ENCODE data around the gene SPAG9.

SPAG9 gene

DNA sequence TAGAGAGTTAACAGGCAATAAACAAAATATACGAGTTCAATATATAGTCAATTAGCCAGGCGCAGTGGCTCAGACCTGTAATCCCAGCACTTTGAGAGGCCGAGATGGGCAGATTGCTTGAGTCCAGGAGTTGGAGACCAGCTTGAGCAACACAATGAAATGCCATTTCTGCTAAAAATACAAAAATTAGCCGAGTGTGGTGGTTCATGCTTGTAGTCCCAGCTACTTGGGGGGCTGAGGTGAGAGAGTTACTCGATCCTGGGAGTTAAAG lies 184.7 kb downstream of the SPAG9 start:
- ChIA-PET CTCF (no interaction called here), POLR2A (ENCODE audit: low non-redundant PET) (no interaction called here)
- H3K27ac ChIP-seq = peak overlapping the region; percentile 35; the same call in 1 of the 2 replicates
- DNase-seq (ENCODE audit: low spot score) = no peak
- TF ChIP-seq, protein P1, sequence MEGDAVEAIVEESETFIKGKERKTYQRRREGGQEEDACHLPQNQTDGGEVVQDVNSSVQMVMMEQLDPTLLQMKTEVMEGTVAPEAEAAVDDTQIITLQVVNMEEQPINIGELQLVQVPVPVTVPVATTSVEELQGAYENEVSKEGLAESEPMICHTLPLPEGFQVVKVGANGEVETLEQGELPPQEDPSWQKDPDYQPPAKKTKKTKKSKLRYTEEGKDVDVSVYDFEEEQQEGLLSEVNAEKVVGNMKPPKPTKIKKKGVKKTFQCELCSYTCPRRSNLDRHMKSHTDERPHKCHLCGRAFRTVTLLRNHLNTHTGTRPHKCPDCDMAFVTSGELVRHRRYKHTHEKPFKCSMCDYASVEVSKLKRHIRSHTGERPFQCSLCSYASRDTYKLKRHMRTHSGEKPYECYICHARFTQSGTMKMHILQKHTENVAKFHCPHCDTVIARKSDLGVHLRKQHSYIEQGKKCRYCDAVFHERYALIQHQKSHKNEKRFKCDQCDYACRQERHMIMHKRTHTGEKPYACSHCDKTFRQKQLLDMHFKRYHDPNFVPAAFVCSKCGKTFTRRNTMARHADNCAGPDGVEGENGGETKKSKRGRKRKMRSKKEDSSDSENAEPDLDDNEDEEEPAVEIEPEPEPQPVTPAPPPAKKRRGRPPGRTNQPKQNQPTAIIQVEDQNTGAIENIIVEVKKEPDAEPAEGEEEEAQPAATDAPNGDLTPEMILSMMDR (conservative IDR thresholded peaks at IDR 0.05; ENCODE audit: low read depth) = no peak

DNA sequence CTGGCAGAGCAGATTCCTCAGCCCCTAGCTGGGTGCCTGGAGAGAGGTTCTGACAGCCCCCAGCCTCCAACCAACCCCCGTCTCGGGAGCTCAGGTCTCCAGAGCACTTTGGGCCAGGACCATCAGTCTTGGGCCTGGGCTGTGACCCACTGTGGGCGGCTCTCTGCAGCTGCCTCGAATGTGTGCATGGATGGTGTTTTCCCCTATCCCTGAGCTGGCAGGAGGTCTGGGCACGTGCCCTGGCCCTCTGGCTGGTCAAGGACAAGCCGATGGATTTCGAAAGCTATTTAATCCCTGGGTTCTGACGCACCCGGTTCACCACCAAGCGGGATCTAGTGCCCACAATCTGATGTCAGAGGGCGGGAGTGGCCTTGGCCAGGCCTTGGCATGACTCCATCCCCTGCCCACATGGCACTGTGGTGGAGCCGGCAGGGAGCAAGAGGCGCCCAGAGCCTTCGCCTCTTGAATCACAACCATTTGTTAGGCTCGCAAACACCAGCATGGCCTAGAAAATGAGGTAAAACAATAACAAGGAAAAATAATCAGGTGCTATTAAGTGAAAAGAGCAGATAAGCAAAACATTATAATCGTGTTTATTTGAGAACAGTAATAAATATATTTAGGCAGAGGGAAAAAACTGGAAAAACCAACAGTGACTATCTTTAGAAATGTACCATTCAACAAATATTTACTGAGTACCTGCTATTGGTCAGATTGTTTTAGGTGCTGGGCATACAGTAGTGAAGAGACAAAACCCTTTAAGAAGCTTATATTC lies 185.3 kb downstream of the SPAG9 start:
- POLR2A ChIA-PET (ENCODE audit: low non-redundant PET) = interaction anchor here (0.6 kb wide), 1 partner anchor 182 kb away, joined by 3 read pairs; no protein-coding TSS in a partner anchor
- CTCF ChIA-PET = interaction anchor here (0.6 kb wide), 1 partner anchor 9 kb away, joined by 5 read pairs; no protein-coding TSS in a partner anchor
- peak; percentile 67 for DNase-seq (ENCODE audit: low spot score)
- TF ChIP-seq, protein P1 (conservative IDR thresholded peaks at IDR 0.05; ENCODE audit: low read depth) = no peak
- H3K27ac ChIP-seq = peak overlapping the region; percentile 91

DNA sequence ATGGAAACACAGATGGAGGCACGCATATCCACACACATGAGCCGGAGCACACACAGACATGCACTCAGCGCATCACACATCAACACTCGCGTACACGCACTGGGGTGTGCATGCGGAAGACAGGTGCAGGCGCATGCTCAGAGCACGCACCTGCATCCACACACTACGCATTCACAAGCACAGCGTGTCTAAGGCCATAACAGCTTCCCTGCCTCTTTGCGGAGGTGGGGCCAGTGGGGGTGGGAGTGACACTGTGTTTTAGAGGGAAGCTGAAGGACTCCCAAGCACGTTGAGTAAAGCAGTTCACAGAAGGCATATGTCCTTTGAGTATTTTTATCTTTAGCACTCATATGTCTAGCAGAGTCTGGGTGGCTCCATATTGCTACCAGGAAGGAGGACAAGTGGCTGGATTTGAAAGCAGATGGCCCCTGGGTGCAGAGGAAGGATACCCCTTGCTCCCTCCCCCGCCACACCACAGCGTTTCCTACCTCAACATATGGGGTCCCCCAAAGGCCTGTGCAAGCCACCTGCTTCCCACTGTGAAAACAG lies 185.9 kb downstream of the SPAG9 start:
- ChIA-PET POLR2A (ENCODE audit: low non-redundant PET) (interaction anchor here (0.6 kb wide), 1 partner anchor 183 kb away, joined by 3 read pairs; no protein-coding TSS in a partner anchor), CTCF (interaction anchor here (0.6 kb wide), 1 partner anchor 8 kb away, joined by 5 read pairs; no protein-coding TSS in a partner anchor)

DNA sequence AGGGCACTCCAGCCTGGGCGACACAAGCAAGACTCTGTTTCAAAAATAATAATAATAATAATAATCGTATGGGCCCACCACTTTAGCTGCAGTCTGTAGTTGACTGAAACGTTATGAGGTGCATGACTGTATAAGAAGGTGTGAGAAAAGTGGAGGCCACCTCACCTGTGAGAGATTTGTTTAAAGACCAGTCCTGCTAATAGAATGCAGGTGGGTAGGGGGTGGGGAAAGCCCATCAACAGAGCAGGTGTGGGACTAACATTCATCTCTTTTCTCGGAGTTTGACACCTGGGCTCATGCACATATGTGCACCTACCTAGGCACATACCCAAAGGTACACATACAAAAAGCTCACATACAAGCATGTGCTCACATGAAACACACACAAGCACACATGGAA lies 186.5 kb downstream of the SPAG9 start:
- TF ChIP-seq, protein P1 (conservative IDR thresholded peaks at IDR 0.05; ENCODE audit: low read depth) = no peak
- CTCF ChIA-PET = no interaction called here
- no peak for DNase-seq (ENCODE audit: low spot score)
- H3K27ac ChIP-seq = peak overlapping the region; percentile 91
- POLR2A ChIA-PET (ENCODE audit: low non-redundant PET) = interaction anchor here (1.2 kb wide), 1 partner anchor 68 kb away, joined by 3 read pairs; the partner anchor contains the start of gene TOB1

More for the DNA sequence above, 185.9 kb downstream of the SPAG9 start:
- H3K27ac ChIP-seq = peak overlapping the region; percentile 91
- no peak for DNase-seq (ENCODE audit: low spot score)
- TF ChIP-seq, protein P1 (conservative IDR thresholded peaks at IDR 0.05; ENCODE audit: low read depth) = no peak

DNA sequence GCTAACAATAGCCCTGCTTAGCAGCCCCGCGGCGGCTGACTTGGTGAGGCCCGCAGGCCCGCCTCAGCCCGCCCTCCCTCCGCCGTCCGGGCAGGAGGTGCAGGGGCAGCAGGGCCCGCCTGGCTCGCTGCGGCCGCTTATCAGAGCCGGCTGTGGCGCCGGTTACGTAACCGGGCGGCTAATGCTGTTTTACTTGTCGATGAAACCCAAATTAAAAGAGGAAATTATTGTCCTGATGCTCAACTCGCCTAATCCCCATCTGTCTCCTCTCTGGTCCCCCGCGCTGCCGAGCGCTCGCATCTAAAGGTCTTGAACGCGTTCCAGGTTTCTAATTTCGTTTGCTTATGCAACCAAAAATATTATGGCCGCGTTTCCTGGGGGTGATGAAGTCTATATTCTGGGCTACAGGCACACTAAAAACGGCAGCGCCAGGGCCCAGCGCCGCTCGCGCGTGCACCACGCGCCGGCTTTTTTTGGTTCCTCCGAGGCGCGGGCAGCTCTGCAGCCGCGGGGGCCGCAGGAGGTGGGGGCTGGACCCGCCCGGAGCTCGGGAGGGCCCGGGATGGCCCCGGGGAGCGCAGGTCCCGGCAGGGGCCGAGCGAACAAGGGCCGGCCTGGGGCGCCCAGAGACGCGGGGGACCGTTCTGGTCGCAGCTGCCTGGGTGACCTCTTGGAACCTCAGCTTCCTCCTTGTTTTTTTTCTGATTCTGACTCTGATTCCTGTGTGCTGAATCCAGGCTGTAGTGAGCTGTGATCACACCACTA lies 189.3 kb downstream of the SPAG9 start:
- H3K27ac ChIP-seq = peak overlapping the region; percentile 91
- ChIA-PET CTCF (interaction anchor here (0.6 kb wide), 1 partner anchor 37 kb away, joined by 3 read pairs; no protein-coding TSS in a partner anchor), POLR2A (ENCODE audit: low non-redundant PET) (interaction anchor here (0.6 to 0.7 kb wide), 3 partner anchors 18 to 86 kb away, joined by 3 to 4 read pairs (median 3); partner anchors contain the start of gene TOB1)
- TF ChIP-seq, protein P1 (conservative IDR thresholded peaks at IDR 0.05; ENCODE audit: low read depth) = no peak
- DNase-seq (ENCODE audit: low spot score) = no peak

DNA sequence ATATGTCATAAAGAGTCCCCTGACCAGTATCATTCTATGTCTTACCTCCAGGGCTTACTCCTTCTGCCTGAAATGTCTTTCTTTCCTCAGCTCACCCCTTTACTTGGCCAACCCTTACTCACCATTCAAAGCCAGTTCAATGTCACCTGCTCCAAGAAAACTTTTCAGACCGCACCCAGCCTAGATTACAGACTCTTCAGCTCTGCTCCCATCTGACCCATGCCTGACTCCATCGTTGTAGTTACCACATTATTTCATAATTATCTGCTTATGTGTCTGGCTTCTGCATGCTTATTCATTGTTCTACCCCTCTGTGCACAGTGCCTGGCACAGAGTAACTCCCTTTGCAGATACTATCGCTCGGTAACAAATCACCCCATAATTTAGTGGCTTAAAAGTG lies 192.0 kb downstream of the SPAG9 start:
- H3K27ac ChIP-seq = no peak overlapping the region
- DNase-seq (ENCODE audit: low spot score) = no peak
- TF ChIP-seq, protein P1 (conservative IDR thresholded peaks at IDR 0.05; ENCODE audit: low read depth) = no peak
- POLR2A ChIA-PET (ENCODE audit: low non-redundant PET) = no interaction called here
- CTCF ChIA-PET = interaction anchor here (0.6 kb wide), 1 partner anchor 52 kb away, joined by 3 read pairs; no protein-coding TSS in a partner anchor

Data from RWPE1 (cell line).